ENCODE data around the gene SPP2.

SPP2 gene

DNA sequence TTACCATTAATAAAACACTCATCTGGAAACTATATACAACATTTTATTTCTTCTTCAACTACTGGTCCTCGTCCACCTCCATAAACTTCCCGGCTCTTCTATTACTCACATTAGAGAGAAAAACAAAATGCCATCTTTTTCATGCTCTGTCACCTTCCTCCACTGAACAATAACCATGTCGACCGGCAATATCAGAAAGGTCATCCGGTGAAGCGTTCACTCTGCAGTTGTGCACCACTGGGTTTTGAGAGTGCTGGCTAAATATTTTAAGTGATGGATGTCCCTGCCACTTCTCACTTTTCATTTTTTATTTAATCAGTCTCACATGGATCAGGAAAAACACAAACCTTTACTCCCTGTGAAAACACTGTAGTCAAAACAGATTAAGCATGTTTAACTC is 48.2 kb downstream of the SPP2 start:
- DNase-seq = no peak

DNA sequence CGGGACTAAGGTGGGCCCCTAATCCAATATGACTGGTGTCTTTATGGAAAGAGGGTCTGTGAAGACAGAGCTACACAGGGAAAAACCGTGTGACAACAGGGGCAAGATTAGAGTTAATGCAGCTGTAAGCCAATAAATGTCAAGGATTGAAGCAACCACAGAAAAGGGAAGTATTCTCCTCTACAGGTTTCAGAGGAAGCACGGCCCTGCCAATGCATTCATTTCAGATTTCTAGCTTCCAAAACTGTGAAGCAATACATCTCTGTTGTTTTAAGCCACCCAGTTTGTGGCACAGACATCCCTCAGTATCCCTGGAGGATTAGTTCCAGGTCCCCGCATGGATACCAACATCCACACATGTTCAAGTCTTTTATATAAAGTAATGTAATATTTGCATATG is 48.8 kb downstream of the SPP2 start:
- DNase-seq = no peak

DNA sequence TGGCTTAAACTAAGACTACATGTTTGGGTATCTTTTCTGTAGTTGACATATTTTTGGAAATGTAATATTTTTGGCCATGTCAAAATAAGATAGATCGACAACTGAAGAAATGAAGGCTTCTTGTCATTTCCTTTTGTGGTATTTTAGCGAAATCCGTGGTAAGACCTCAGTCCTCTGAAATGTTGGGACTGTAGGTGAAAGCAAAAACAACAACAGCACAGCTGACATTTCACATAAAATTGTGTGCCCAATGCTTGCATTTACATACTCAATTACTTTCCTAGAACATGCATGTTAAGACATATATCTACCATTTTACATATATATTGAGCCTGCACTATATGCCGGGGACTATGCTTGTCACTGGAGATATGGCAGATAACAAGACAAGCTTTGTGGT is 50.2 kb downstream of the SPP2 start:
- DNase-seq = no peak

DNA sequence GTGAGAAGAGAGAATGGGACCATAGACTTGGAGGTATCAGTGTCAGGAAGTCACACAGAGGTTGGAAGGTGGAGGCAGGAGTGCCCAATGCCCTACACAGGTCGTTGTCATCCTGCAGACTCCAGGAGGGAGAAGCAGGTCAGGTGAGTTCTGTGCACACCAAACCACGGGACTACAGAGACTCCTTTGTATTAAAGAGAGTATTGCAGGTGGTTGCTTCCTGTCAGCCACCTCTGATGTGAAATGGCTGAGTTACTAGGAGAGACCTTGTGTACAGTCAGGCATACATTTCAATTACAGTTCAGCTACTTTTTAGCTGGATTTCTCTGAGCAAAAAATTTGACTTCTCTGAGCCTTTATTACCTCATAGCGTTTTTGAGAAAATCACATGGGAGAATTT is 51.6 kb downstream of the SPP2 start:
- DNase-seq = no peak

DNA sequence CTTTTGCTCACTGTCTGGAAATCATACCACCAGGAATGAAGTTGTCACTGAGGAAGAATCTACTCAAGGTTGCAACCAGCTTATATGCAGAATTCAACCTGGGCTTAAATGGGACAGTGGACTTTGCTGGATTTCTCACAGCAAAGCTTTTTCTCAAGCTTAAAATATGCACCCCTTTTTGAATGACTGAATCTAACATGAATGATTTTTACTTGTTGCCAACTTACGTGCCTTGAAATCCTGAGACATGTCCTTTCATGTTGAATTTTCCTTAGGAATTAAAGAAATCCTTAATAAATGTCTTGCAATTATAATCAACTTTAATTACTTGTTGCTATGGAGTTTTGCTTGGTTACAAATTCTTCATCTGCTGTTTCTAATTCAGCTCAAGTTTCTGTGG is 57.4 kb downstream of the SPP2 start:
- no peak for DNase-seq

DNA sequence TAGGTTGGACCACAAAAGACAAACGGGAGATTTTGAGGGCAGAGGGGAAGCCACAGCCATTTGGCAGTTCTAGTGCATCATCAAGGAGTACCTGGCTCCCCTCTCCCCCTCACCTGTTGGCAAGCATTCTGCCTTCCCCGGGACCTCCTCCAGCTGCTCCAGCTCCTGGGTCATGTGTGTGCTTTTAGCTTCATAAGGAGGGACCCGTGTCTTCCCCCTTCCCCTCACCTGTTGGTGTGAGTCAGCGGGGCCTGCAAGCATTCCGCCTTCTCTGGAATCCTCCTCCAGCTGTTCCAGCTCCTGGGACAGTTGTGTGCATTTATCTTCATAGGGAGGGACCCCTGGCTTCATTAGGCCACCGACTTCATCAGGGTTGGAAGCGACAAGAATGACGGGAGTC is 58.8 kb downstream of the SPP2 start:
- DNase-seq = no peak

DNA sequence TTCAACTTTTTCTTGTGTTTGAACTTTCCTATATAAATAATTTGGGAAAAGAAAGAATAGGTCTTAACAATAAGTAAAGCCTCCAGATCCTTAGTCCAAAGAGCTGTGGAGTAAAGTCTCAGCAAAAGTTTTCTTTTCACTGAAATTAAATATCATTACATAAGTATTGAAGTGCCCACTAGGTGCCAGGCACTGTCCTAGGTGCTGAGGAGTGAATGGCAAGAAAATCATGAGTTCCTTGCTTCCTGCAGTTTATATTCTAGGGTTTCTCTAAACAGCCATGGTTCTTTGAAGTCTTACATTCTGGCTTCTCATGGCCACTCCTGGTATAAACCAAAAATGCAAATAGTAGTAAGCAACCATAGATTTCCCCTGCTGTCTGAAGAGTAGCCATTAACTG is 59.7 kb downstream of the SPP2 start:
- no peak for DNase-seq

DNA sequence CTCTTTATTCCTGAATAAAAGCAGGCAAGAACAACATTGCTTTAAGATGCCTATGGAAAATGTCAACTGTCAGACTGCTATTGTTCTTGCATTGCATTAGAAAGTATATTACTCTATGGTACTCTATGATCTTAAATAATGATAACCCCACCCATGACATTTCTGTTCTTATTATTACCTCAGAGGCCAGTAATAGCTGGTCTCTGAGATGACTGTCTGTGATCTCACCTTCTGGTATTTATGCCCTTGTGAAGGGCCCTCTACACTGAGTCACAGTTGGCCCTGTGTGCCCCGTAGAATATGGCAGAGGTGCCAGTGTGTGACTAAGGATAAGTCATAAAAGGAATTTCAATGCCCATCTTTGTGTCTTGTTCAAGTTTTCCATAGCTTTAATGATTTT is 61.0 kb downstream of the SPP2 start:
- DNase-seq = no peak

DNA sequence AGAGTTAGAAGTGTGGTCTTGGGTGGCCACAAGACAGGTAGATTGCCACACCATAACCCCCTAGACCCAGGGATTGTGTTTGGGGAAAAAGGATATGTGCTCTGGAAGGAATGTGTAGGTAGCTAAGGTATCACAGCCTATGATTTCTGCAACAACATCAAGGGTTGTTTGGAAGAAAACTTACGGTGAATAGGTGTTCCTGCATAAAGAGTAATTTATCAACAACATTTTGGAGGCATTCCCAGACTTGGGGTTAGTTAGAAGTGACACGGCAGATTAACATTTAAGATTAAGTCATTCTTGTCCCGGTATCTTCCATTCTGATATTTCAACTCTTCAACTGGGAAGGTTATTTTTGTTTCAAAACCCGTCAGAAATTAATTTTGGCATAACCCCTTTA is 65.5 kb downstream of the SPP2 start:
- DNase-seq = no peak

DNA sequence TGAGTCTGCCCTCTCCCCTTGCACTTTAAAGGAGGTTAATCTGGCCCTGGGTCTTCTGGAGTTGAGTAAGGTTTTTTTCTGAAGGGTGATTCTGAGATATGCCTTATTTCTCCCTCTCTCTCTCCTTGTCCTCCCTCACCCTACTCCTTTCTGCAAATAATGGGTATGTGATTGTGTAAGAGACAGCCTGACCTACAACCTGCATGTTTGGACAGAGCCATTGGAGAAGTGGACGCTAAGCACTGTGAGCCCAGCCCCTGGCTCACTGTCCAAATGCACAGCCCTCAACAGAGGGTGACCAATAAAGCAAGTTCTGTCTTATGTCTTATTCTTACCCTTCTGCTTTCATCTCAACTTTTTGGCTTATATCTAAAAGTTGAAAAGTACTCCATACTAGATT is 71.5 kb downstream of the SPP2 start:
- no peak for DNase-seq

DNA sequence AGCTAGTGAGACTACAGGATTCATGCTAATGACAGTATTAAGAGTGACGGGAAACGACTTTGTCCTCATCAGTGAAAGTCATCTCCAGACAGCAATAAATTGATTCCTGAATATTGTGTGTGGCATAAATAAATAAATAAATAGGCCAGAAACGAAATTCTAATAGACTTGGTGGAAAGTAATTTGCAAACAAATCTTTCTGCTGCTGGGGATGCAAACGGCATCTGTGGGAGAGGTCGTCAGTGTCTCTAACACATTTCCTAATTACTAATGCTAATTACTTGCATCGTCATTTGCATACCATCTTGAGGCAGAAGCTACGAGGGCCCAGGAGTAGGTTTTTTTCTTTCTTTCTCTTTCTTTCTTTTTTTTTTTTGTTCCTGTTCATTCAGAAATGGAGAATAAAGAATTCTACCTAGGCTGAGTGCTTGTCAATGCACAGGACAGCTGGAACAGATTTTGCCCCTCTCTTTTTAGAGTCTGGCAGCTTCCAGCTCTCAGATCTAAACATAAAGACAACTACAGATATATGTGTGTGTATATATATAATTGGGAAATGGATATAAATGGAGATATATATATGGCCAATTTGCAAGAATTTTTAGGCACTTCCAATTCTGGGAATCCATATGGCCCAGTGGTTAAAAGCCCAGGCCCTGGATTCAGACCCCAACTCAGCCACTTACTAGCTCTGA is 75.1 kb downstream of the SPP2 start:
- DNase-seq = no peak

DNA sequence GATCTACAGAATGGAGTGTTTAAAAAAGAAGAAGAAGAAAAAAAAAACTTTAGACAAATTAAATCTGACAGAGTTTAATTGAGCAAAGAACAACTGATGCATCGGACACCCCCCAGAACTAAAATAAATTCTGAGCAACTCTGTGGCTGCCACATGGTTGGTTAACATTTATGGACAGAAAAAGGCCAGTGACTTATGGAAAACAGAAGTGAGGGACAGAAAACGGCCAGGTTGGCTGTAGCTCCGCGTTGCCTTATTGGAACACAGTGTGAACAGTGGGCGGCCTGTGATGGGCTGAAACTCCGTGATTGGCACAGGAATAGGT is 75.6 kb downstream of the SPP2 start:
- DNase-seq = no peak

Data from SIG-M5 (cell line).